Islet precursor cell (in vitro differentiated cells): ENCODE data around the gene FNDC3B.

ENCODE experiments used
- DNase-seq: peaks from one replicate; pipeline ENCODE4 v3.0.0-alpha.2; 2018

FNDC3B gene

GRCh38 chr3:172323894-172324610 lies 284.7 kb downstream of the FNDC3B start:
- DNase-seq = no peak

- DNase-seq = no peak
These were observed 285.3 kb downstream of the FNDC3B start for GRCh38 chr3:172324611-172325203.

DNA sequence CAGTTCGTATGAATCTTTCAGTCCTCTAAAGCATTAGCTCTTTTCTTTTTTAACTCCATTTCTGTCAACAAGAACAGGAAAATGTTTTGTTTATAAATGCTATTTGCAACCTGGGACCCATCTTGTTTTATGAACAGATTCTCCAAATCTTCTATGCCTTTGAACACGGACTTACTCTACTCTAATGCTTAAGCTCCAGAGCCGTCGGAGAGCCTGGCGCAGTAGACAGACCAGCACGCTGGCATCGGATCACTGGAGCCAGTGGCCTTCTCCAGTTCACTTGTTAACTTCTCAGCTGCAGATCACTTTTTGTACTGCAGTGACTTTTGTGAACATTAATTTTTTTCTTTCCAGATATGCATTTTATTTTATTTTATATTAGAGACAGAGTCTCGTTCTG lies 286.1 kb downstream of the FNDC3B start:
- no peak for DNase-seq

GRCh38 chr3:172326993-172327392 lies 287.6 kb downstream of the FNDC3B start:
- no peak for DNase-seq

GRCh38 chr3:172328282-172328681 lies 288.9 kb downstream of the FNDC3B start:
- DNase-seq = no peak

DNA sequence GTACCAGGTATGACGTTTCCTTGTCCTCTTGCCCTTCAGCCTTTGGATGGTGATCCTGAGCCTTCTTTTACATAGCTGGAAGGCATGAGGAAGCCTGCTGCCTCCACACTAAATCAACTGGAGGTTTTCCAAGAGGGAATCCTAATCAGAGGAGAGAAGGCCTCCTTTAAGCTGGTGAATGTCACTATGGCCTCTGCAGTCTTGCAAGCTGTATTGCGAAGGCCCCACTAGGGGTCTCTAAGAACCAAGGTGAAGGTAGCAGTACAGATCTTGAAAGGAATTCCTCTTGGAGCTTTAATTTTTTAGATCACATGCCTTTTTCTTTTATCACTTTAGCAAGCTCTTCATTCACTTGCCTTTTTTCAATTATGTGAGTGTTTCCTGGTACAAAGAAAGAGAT lies 289.7 kb downstream of the FNDC3B start:
- no peak for DNase-seq

DNA sequence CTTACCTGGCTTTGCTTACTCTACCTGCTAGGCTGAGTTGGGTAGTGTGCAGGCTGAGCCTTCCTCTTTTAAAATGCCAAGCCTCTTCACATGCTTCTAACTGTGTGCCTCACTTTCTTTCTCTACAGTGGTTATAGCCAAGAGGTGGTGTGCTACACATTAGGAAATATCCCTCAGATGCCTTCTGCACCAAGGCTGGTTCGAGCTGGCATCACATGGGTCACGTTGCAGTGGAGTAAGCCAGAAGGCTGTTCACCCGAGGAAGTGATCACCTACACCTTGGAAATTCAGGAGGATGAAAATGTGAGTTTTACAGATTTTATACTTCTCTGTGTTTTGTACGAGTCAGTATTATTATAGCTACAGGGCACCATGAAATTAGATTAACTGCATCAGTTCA lies 291.0 kb downstream of the FNDC3B start:
- DNase-seq = no peak

- DNase-seq = peak; percentile 76
These were observed 293.1 kb downstream of the FNDC3B start for GRCh38 chr3:172332256-172333041.

- DNase-seq = no peak
These were observed 293.6 kb downstream of the FNDC3B start for GRCh38 chr3:172333042-172333377.

DNA sequence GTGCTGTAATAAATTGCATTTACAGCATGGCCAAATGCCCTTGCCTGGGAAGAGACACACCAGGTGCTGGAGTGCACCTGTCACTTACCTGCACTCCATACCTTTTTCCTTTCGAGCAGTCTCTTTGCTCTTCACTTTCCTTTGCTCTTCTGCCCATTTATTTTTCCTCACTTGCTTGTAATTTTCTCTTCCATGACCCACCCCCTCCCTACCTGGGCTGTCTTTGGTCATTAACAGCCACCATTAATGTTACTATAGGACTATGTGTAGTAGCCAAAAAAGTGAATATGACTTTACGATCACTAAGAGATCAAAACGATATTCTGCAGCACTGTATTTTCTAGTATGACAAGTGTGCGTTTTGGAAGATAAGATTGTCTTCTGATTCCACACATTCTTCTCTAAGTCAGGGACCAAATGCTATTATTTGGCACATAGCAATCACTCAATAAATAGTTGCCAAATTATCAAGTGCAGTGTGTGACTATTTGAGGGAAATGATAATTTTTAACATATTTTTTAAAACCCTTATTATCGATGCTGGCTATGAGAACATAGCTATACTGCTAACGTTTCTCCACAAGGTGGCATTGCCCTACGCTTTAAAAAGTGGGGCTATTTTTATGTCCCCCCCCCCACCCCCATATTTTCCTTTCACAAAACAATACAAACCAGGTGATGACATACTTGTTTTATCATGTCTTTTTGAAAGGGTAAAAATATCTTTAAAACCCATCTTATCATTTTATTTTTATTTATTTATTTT lies 294.5 kb downstream of the FNDC3B start:
- no peak for DNase-seq

- no peak for DNase-seq
These were observed 295.4 kb downstream of the FNDC3B start for GRCh38 chr3:172334671-172335207.

DNA sequence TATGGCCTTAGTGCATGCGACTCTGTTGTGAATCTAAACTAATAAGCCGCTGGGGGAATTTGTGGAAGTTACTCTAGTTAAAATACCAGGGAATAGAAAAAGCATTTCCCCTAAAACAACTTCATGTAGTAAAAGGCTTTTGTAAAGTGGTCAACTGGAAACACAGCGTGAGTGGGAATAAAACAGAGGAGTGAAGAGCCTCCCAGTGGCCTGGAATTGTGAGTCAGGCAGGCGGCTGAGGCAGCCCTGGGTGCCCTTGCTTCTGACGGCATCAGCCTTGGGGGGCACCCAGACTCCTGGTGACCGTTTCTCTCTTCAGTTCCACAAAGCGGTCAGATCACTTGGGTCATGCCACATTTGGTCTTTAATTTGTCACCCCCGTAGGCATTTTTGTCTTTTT lies 300.5 kb downstream of the FNDC3B start:
- no peak for DNase-seq

DNA sequence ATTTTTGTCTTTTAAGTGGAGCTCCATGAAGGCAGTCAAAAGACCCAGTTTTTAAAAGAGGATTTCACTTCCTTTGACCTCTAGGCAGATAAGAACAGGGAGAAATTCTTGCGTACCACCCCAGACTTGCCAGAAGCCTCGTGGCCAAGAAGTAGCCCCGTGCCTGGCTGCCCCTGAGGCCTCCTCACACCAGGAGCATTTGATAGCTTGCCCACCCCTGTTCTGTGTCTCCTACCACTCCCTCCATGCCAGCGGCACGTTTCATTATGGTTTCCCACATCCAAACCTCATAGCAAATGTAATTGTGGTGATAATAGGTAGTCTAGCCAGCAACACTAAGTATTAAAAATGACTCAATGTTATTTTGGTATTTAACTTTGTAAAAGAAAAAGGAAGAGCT lies 301.2 kb downstream of the FNDC3B start:
- no peak for DNase-seq

DNA sequence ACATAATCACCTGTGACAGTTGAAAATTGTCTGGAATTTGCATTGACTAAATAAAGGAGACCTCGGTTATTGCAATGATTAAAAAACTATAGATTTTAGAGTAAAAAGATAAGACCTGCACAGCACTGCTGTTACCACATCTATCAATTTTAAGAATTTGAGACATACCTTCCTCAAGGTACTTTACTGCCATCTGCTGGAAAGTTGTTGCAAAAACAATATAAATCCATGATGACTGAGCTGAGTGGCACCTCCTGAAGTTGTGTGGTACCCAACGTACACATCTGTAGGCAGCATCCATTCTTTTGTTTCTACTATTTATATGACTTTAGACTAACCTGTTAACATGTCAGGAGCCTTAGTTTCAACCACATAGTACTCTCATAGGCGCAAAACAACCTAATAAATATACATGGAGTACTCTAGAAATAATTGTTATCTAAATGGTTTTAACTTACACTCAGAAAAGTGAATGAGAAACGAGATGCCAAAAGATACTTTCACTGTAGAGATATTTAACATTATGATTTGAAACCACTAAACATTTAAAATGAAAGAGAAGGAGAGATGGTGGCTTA lies 302.2 kb downstream of the FNDC3B start:
- no peak for DNase-seq

GRCh38 chr3:172342097-172342659 lies 302.8 kb downstream of the FNDC3B start:
- DNase-seq = no peak

GRCh38 chr3:172343117-172343516 lies 303.7 kb downstream of the FNDC3B start:
- DNase-seq = no peak

GRCh38 chr3:172343979-172344378 lies 304.6 kb downstream of the FNDC3B start:
- DNase-seq = no peak

GRCh38 chr3:172346161-172346560 lies 306.8 kb downstream of the FNDC3B start:
- DNase-seq = no peak

- no peak for DNase-seq
These were observed 308.7 kb downstream of the FNDC3B start for GRCh38 chr3:172347895-172348679.

DNA sequence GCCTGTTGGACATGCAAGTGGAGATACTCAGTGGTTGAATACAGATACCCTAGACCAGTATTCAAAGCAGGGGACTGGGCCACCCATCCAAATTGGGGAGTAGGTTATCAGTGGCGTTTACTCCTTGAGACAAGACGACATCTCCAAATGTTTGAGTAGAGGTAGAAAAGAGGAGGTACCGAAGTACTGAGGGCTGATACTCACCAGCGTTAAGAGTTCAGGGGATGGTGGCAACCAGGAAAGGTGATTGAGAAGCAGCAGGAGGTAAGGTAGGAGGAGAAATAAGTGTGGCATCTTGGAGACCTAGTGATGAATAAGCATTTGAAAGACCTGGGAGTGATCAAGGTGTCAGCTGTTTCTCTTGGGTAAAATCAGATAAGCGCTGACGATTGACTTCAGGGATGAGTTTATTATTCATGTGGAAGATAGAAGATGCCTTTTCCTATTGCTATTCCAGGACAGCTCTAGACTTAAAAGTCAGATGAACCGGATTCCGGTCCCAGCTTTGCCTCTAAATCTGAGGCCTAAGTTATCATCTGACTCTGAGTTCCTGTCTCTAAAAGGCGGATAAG lies 312.6 kb downstream of the FNDC3B start:
- no peak for DNase-seq

DNA sequence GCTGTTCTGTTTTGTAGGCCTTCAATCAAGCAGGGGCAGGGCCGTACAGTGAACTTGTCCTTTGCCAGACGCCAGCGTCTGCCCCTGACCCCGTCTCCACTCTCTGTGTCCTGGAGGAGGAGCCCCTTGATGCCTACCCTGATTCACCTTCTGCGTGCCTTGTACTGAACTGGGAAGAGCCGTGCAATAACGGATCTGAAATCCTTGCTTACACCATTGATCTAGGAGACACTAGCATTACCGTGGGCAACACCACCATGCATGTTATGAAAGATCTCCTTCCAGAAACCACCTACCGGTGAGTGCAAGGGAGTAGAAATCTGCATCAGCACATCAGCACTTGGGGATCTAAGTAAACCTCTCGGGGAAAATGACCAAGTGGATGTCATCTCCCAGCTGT lies 313.4 kb downstream of the FNDC3B start:
- DNase-seq = no peak
